ENCODE results near the gene DR1.
A peak's percentile ranks its signal among the peaks of the same experiment; 100 is the strongest.

The DR1 gene

DNA sequence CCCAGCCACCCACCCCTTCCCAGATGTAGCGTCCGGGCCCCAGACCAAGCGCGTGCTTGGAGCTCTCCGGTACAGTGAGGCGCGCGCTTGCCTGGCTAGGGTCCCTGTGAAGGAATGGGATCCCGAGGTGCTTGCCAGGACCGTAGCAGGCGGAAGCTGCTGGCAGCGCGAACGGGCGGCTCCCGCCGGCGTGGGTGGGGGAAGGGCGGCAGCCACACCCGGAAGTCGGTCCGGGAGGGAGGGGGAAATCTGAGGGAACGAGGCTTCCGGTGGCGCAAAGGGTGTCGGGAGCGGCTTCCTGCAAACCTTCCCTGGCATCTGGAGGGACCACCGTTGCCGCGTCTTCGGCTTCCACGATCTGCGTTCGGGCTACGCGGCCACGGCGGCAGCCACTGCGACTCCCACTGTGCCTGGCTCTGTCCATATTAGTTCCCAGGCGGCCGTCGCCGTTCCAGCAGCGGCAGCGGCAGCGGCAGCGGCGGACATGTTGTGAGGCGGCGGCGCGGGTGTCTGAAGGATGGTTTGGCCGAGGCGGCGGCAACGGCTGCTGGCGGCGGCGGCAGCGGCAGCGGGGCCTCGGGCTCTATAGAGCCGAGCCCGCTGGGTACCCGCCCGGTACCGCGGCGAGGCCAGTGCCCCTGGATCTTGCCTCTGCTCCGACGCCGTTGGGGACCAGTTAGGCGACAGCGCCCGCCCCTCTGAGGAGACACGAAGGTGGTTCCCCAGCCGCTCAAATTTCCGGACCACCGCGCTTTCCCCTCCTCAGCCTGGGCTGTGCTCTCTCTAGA, at the start of gene DR1:
DR1 (plus strand) TSS at position 275 of the 788 bp plus-strand sequence. CDS start 739 bp downstream, outside the sequence.
- DNase-seq (ENCODE audit: low read depth) = peak; percentile 70

DNA sequence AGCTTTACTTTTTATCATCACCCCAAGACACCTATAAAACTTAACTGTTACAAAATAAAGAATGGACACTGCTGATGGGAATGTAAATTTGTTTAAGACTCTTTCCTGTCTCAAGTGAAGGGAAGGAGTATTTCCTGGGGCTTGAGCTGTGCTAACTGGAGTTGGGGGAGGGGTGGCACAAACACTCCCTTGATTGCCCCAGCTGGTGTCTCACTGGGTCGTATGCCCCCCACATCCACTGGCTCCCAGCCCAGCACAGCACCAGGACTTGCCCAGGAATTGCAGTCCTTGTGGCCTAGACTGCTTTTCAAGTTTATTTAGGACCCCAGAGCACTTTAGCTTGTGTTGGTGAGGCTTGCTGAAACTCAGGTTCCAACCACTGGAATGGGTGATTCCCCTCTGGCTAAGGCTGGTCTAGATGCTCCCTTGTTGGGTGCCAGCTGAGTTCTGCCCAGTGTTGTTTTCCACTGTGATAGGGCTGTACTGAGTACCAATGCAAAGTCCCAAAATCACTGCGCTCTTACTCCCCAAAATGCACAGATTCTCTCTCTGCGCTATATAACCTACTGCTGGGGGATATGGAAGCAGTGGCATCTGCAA, 49.1 kb upstream of the DR1 start:
- no peak for DNase-seq (ENCODE audit: low read depth)

DNA sequence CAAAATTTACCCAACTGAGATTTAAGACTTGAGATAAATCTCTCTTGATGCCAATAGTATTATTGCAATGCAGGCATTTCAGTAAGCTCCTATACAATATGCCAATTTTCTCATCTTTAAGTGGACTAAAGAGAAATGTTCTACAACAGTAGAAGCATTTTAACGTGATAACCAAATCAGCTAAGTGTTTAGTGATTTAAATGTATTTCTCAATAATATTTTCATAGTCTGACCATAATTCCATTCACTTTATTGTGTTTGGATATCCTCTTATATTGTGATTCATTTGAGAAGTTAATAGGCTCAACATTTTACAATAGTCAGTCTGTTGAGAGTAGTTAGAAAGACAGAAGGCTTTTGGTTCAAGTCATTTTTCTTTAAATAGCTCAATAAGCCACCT, 44.6 kb upstream of the DR1 start:
- DNase-seq (ENCODE audit: low read depth) = no peak

DNA sequence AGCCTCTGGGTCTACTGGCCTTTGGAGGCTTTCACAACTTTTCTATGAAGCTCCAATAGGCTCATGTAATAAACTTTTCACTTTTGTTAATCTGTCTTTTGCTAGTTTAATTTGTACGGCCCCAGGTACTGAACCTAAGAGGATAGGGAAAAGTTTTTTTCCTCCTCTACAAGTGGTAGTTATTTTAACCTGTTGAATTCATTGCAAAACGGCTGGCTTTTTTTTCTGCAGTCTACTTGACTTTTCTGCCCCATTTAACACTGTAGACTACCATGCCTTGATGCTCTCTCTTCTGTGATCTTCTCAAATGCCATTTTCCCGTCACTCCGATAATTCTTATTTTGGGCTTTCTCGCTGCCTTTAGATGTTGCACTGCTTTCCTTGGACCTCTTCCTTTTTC, 43.6 kb upstream of the DR1 start:
- DNase-seq (ENCODE audit: low read depth) = no peak

DNA sequence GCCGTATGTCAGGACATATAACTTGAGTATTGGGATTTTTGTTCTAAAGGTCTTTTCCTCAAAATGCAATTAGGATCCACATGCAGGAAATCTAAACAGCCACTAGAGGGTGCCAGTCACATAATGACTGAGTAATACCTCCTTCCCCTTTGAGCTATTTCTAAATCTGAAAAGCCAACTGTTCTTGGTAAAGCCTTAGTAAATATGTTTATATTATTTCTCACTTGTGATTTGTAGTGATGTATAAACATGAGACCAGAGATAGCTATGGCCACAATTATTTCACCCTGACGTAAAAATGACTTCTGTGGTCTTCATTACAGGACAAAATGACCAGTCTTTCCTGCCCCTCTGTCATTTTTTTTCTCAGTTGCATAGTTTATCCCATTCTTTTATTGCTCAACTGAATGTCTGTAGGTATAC, 41.0 kb upstream of the DR1 start:
- DNase-seq (ENCODE audit: low read depth) = no peak

DNA sequence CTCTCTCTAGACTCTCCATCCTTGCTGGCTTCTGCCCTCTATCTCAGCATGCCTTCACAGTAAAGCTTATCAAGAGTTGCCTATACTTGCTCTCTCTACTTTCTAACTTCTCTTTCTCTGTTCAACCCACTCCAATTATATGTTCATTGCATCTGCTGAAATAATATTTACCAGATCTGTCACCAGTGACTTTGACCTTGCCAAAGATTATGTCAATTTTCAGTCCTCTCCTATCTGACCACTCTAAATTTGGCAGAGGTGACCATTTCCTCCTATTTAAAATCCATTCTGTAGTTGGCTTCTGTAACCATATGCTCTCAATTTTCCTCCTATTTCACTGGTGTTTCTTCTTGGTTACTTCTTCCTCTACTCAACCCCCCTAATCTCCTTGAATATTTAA, 38.8 kb upstream of the DR1 start:
- DNase-seq (ENCODE audit: low read depth) = no peak

DNA sequence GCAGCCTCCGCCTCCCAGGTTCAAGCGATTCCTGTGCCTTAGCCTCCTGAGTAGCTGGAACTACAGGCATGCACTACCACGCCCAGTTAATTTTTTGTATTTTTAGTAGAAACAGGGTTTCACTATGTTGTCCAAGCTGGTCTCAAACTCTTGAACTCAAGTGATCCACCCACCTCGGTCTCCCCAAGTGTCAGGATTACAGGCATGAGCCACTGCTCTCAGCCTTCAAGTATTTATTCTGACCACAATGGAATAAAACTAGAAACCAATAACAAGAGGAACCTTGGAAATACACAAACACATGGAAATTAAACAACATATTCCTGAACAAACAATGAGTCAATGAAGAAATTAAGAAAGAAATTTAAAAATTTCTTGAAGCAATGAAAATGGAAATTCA, 32.7 kb upstream of the DR1 start:
- no peak for DNase-seq (ENCODE audit: low read depth)

DNA sequence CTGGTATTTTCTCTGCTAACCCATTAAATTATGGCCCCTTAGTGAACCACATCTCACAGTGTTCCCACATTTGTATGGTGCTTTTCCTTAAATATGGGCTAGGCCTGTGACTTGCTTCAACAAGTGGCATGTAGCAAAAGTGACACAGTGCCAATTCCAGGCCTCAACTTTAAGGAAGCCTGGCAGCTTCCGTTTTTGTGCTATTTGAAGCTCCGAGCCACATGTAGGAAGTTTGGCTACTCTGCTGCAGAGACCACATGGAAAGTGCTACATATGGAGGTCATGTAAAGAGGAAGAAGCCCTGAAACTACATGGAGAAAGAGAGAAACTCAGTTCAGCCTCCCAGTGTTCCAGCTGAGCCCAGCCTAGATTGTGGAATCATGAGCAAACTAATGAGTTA, 28.5 kb upstream of the DR1 start:
- DNase-seq (ENCODE audit: low read depth) = no peak

DNA sequence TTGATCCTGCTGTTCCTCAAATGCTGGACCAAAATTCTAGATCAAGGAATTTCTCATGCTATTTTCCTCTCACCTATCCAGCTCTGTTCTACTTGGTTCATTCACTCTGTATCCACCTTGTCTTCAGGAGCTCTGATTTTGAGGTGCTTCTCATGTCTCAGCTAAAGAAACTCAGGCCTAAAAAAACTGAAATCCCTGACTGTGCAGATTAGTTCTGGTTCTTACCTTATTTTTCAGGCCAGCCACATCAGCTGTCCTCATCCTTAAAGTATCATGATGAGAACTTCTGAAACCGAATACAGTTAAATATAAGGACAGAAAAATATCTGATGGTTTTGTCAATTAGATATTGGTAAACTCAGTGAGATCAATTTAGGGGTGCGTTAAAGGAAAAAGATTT, 27.8 kb upstream of the DR1 start:
- DNase-seq (ENCODE audit: low read depth) = no peak

DNA sequence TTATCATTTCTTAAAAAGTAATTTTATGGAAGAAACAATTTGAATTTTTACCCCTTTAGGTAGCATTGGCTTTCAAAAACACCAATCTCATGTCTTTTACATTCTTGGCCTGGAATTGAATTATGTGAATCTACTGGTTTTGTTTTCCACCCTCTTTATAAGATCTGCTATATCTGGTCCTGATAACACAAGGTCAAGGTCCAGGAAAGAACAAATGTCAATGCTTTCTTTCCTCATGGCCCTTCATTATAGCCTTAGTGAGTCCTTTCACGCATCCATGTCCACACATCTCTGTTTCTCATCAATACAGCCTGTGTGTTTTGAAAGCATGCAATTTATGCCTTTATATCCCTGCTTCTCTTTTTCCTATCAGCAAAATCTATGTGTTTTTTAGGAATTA, 24.0 kb upstream of the DR1 start:
- no peak for DNase-seq (ENCODE audit: low read depth)

DNA sequence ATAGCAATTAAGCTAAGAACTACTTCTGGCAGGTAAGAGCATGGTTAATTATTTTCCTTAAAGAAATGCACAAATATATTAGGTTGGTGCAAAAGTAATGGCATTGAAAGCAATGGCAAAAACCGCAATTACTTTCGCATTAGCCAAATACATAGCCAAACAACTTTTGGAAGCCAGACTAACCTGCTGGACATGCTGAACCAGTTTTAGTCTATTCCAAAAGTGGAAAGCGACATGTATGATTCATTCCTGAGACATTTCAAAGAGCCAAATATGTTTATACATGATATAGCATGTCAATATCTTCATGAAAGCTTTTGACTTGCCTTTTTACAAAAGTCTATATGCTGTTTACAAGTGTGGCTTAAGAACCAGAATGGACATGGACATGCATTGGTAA, 23.4 kb upstream of the DR1 start:
- no peak for DNase-seq (ENCODE audit: low read depth)

DNA sequence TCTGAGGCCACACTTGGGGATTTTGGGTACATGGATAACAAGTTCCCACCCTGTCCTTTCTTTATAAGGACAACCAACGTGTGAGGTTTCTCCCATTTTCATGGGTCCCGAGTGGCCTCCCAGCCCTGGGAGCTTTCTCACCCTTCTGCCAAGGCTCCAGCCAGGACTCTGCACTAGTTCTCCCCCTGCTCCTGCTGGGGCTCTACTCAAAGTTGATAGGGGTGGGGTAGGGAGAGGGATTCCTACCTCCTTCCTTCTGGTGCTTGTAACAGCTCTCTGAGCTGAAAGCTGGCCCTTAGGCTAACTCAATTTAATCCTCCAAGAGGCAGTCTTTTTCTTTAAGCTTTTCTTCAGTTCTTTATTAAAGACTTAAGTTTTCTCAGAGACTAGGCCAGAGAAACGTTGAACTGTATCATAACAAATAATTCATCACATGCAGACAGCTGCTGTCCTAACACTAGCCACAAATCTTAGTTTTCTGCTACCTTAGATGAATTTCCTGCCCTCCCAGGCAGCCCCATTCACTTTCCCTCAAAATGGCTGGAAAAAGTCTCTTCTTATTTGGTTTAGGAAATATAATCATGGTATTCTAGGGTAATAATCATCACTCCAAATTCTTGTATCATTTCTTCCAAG, 22.4 kb upstream of the DR1 start:
- no peak for DNase-seq (ENCODE audit: low read depth)

DNA sequence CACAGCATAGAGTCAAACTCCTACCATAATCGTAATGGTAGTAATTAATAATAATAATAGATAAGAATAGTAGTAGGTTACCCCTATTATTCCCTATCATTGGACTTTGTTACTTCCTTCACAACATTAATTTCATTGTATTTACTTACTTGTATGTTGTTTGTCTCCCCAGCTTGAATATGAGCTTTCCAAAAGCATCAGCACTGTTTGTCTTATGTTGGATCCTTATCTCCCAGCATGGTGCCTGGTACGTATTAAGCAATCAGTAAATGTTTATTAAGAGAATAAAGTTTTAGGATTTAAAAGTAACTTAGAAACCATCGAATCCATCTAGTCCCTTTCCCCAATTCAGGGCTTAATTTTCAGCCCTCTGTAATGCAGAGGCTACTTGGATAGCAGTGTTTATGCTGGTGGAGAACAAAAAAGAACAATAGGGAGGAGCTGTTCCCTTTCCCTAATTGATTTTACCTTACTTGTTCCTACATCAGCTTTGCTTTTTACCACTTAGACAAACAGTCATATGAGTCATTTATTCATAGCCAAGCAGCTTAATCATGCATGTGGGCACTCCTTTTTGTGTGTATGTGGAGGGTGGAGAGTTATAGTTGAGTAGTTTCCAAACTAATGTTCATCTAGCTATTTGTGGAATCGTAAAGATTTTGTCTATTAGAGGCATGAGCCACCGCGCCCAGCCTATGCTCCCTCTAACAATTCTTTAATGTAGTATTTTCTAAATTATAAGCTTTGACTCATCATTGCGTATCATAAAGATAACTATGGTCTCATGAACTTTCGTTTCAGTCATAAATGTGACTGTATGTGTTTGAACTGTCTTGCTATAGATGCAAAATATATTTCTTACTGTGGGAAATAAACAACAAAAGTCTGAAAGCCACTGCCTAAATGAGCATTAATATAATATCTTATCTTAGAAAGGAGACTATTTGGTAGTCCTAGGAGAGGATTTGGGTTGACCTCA, 20.9 kb upstream of the DR1 start:
- DNase-seq (ENCODE audit: low read depth) = no peak

DNA sequence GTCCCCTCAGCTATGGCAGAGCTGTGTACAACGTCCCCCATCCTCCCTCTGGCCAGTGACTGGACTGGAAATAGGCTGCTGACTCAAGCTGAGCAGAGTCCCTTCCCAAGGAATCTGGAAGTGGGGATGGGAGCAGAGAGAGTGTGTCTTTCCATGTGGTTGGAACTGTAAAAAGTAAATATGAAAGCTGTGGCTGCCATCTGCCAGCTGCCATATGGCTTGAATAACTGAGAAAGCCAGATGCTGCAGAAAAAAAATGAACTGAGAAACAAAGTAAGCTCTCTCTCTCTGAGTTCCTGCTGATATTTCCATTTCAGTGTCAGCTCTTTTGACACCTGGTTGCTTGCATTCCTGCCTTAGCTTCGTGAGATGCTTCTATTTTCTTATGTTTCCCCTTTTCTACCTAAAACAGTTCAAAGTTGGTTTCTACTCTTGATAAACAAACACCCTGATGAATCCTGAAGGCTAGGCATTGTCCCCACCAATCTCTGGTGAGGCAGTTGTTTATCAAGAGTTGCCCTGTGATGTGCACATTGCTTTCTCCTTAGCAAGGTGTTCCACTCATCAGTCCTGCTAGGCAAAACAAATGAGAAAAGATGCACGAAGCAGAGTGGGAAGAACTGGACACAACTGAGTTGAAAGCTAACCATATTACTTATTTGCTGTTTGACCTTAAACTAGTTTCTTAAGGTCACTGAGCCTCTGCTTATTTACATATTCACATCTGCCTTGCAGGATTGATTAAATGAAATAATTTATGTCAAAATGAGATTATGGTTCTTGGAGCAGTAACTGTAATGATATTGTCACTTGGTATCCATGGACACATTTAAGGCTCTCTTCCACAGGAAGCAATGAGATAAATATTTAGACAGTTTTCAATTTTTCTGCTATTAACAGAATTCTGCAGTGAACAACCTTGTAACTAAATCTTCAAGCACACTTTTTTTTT, 16.6 kb upstream of the DR1 start:
- DNase-seq (ENCODE audit: low read depth) = no peak

DNA sequence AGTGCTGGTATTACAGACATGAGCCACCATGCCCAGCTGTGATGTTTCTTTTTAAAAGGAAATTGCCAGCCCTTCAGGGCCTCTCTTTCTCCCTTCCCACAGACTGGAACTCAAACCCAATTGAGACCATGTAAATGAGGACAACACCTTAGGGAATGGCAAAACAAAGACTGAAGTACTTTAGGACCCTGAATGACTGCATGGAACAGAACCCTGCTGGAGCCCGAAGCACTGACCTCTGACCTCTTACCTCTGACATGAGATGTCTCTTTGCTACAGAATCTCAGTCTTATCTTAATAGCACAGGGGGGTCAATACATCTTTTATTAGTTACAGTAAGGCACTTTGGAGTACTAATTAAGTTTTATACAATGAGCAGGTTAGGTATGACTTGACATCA, 15.5 kb upstream of the DR1 start:
- no peak for DNase-seq (ENCODE audit: low read depth)

DNA sequence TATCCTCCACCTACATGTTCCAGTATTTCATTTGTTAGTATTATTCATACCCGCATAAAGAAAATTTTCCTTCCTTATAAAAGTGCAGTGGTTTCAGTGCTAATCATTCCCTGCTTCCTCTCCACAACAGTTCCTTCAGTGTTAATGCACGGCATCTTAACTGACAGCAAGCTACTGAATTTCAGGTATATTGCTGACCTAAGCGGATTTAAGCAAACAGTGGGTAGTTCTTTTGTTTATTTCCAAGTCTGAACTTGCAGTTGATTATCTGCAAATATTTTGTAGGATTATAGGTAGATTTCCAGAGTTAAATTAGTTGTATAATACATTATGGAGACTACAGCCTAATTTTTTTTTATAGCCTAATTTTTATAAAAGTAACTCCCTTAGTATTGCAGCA, 15.1 kb upstream of the DR1 start:
- no peak for DNase-seq (ENCODE audit: low read depth)

DNA sequence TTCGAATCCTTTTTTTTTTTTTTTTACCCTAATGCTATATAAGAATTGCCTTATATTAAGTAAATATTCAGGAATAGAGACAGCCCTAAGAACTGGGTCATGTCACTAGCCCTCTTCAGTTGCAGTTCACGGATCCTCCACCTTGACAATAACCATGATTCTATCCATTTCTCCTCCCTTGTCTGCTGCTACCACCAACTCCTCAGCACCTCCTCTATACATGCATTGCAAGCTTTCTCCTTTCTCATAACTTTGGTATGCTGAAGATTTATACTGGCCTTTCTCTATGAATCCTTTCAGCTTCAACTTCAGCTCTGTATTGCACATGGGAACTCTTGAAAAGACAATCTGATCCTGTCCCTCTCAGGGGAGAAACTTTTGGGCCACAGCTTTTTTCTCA, 14.3 kb upstream of the DR1 start:
- no peak for DNase-seq (ENCODE audit: low read depth)

DNA sequence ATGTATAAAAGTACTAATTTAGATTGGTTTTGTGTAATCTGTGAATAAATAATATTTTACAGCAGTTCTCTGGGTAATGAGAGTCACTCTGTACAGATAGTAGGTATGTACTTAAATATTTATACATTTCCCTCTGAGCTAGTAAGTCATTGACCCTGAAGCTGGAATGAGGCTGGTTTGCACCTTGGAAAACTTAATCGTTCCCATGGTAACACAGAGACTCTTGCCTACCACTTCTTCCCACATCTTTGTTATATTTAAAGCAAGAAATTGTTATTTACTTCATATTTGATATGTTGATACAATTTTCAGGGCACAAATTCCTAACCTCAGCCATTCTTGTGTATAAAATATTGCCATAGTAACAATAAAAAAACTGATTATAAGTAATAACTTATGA, 13.3 kb upstream of the DR1 start:
- no peak for DNase-seq (ENCODE audit: low read depth)

DNA sequence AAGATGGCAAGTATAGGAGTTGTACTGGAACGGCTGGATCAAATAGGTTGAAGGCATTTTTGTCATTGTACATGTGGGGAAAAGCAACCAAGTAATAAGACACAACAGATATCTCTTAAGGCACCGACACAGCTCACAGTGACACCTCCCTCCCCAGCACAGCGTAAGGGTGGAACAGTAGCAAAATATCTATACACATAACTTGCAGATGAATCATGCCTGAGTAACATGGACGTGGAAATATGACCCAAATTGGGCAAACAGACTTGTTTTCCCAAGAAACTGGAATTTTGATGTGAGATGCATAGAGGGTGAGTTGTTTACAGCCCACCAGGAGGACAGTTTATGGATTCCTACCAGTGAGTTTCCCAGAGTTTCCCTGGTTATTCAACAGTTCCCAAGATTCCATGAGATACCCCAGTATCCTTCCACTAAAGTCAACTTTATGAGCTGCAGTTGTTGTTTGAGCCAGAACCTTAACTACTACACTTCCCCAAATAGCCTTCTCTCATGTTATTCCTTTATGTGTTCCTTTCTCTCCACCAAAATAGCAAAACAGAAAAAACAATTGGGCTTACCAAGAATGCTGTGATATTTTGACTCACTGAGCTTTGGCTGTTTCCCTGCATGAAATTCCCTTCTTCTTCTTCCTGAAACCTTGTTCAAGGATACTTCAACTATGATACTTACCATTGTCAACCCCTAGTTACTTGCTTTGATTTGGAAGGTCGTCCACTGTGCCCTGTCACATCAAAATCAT, 7.1 kb upstream of the DR1 start:
- DNase-seq (ENCODE audit: low read depth) = peak; percentile 87

DNA sequence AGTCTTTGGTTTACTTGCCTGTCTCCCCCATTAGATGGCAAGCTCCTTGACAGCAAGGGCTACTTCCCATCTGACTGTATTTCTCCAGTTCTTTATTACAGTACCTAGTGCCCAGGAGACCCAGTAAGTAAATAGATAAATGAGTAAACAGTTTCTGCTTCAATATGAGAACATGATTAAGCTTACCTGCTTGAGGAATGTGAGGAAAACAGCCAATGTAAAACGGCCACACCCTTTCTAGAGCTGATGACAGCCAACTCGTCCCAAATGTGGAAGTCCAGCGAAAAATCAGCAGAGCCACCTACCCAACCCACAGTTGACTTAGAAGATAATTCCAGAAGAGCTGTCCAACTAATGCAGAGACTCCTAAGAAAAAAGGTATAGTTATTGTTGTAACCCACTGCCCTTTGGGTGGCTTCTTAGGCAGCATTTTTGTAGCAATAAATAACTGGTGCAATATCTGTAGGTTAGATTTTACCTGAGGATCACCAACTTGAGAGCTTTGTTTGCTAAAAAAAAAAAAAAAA, 6.5 kb upstream of the DR1 start:
- no peak for DNase-seq (ENCODE audit: low read depth)
